Endothelial cell (in vitro differentiated cells): ENCODE data around the gene MOB2. TPM values are rescaled to one million over a fixed set of nuclear protein-coding genes. Genes with fewer than 3 reads are reported as not detected.

Experiments used
- DNase-seq: peaks from one replicate; pipeline ENCODE4 v3.0.0; 2021; ENCODE audit warnings: low spot score
- H3K27ac Mint-ChIP-seq: one replicate; pipeline ENCODE4 v1.8.0; 2021; ENCODE audit warnings: mixed read lengths, inconsistent platforms; ENCODE audit not compliant: unreplicated experiment
- H3K27me3 Mint-ChIP-seq: one replicate; pipeline ENCODE4 v1.8.0; 2021; ENCODE audit warnings: mild to moderate bottlenecking, moderate library complexity, mixed read lengths, inconsistent platforms; ENCODE audit not compliant: unreplicated experiment
- H3K36me3 Mint-ChIP-seq: one replicate; pipeline ENCODE4 v1.8.0; 2021; ENCODE audit warnings: mild to moderate bottlenecking, low read depth, mixed read lengths, inconsistent platforms; ENCODE audit not compliant: unreplicated experiment
- H3K4me1 Mint-ChIP-seq: one replicate; pipeline ENCODE4 v1.8.0; 2021; ENCODE audit warnings: mild to moderate bottlenecking, mixed read lengths, inconsistent platforms; ENCODE audit not compliant: unreplicated experiment
- H3K4me3 Mint-ChIP-seq: one replicate; pipeline ENCODE4 v1.8.0; 2021; ENCODE audit warnings: mild to moderate bottlenecking, mixed read lengths, inconsistent platforms; ENCODE audit not compliant: unreplicated experiment
- H3K9me3 Mint-ChIP-seq: one replicate; pipeline ENCODE4 v1.8.0; 2021; ENCODE audit warnings: mixed read lengths, inconsistent platforms; ENCODE audit not compliant: unreplicated experiment
- total RNA-seq: library from RNA; stranded (reverse); fragmentation: NEBNext Ultra II Directional; extraction: Animal tissue kit (Norgen Biotek cat#: 25700); gene quantifications from one replicate; pipeline ENCODE4 v1.2.1, GENCODE V29; 2021; ENCODE audit not compliant: unreplicated experiment
- TF ChIP-seq, protein P1 (sequence below): fragments of 200-600 bp; sonication (generic); IDR thresholded peaks from one replicate; pipeline ENCODE4 v1.5.0; 2021; ENCODE audit warnings: antibody characterized with exemption; ENCODE audit not compliant: unreplicated experiment

Gene MOB2
- total RNA-seq, 1 donor from 2014 or later: 37.5 TPM

DNA sequence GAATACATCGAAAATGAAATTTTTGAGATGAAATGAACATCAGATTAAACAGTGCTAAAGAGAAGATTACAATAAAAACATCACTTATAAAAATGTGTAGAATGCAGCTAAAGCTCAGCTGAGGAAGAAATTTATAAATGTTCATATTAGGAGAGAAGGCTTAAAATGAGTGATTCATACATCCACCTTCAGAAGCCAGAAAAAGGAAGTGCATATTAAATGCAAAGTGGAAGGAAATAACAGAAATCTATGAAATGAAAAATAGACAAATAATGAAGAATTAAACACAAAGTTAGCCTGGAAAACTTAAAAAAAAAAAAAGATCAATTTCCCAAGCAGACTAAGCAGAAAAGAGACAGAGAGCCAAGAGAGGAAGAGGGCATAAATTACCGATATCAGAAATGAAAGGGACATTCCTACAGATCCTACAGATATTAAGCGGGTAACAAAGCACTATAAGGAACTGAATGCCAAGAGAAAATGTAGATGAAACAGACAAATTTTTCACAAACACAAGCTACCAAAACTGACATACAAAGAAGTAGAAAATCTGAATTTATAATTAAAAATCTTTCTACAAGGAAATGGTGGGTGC, 7.2 kb upstream of the MOB2 start:
- peaks cover 3% of the 10 kb centered on the region for H3K27me3 Mint-ChIP-seq
- peaks cover 10% of the 10 kb centered on the region for H3K4me1 Mint-ChIP-seq
- no peaks in the 10 kb centered on the region for H3K9me3 Mint-ChIP-seq
- TF ChIP-seq, protein P1, sequence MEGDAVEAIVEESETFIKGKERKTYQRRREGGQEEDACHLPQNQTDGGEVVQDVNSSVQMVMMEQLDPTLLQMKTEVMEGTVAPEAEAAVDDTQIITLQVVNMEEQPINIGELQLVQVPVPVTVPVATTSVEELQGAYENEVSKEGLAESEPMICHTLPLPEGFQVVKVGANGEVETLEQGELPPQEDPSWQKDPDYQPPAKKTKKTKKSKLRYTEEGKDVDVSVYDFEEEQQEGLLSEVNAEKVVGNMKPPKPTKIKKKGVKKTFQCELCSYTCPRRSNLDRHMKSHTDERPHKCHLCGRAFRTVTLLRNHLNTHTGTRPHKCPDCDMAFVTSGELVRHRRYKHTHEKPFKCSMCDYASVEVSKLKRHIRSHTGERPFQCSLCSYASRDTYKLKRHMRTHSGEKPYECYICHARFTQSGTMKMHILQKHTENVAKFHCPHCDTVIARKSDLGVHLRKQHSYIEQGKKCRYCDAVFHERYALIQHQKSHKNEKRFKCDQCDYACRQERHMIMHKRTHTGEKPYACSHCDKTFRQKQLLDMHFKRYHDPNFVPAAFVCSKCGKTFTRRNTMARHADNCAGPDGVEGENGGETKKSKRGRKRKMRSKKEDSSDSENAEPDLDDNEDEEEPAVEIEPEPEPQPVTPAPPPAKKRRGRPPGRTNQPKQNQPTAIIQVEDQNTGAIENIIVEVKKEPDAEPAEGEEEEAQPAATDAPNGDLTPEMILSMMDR: no peak
- DNase-seq: no peak
- H3K27ac Mint-ChIP-seq: no peak overlapping the region
- H3K4me3 Mint-ChIP-seq: no peak overlapping the region
- peaks cover 8% of the 10 kb centered on the region for H3K36me3 Mint-ChIP-seq

DNA sequence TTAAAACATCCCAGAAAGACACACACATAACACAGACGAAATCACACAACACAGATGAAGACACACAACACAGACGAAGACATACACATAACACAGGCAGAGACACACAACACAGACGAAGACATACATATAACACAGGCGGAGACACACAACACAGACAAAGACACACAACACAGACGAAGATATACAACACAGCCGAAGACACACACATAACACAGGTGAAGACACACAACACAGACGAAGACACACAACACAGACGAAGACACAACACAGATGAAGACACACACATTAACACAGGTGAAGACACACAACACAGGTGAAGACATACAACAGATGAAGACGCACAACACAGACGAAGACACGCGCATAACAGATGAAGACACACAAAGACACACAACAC, 4.8 kb upstream of the MOB2 start:
- no peak overlapping the region for H3K4me3 Mint-ChIP-seq
- H3K36me3 Mint-ChIP-seq: peaks cover 5% of the 10 kb centered on the region
- peaks cover 5% of the 10 kb centered on the region for H3K4me1 Mint-ChIP-seq
- TF ChIP-seq, protein P1: no peak
- H3K27ac Mint-ChIP-seq: no peak overlapping the region
- H3K9me3 Mint-ChIP-seq: no peaks in the 10 kb centered on the region
- H3K27me3 Mint-ChIP-seq: peaks cover 5% of the 10 kb centered on the region
- DNase-seq: no peak

DNA sequence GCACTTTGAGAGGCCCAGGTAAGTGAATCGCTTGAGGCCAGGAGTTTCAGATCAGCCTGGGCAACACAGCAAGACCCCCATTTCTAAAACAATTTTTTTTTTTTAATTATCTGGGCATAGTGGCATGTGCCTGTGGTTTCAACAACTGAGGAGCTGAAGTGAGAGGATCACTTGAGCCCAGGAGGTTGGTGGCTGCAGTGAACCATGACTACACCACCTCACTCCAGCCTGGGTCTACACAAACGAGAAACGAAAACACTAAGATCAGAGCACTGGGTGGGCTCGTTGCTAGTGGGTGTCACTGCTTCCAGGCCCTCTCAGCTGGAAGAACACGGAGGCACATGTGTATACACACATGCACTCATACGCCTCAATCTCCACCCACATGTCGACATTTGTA, 4.1 kb upstream of the MOB2 start:
- no peak overlapping the region for H3K4me3 Mint-ChIP-seq
- H3K36me3 Mint-ChIP-seq: peaks cover 3% of the 10 kb centered on the region
- H3K27me3 Mint-ChIP-seq: peaks cover 7% of the 10 kb centered on the region
- H3K4me1 Mint-ChIP-seq: peaks cover 5% of the 10 kb centered on the region
- H3K27ac Mint-ChIP-seq: no peak overlapping the region
- TF ChIP-seq, protein P1: no peak
- H3K9me3 Mint-ChIP-seq: no peaks in the 10 kb centered on the region
- DNase-seq: no peak

DNA sequence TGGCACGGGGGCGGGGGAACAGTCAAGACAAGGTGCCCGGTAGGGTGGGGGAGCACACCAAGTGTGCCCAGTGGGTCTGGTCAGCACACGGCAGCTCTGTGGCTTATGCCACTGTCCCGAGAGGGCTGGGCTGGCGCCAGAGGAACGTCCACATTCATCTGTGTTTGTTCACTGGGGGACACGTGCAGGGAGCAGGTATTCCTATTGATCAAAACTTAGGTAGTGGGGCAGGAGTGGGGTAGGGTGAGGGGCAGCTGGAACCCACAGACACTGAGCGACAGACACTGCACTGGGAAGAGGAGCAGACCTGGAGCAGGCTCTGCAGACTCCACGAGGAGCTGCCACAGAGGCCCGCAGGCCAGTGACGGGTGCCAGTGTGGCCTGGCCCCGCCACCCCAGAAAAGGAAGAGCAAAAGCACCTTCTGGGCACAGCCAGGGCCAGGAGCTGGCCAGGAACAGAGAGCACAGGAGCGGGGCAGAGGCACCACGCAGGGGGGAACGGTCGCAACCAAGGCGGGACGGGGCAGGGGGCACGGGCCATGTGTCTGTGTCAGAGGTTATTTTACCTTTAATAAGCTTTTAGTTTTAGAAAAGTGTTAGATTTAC, 2.1 kb upstream of the MOB2 start:
- Mint-ChIP-seq H3K27me3 (peaks cover 7% of the 10 kb centered on the region), H3K27ac (no peak overlapping the region), H3K36me3 (peaks cover 3% of the 10 kb centered on the region), H3K4me3 (no peak overlapping the region), H3K4me1 (peaks cover 9% of the 10 kb centered on the region), H3K9me3 (no peaks in the 10 kb centered on the region)
- DNase-seq: no peak
- TF ChIP-seq, protein P1: no peak

DNA sequence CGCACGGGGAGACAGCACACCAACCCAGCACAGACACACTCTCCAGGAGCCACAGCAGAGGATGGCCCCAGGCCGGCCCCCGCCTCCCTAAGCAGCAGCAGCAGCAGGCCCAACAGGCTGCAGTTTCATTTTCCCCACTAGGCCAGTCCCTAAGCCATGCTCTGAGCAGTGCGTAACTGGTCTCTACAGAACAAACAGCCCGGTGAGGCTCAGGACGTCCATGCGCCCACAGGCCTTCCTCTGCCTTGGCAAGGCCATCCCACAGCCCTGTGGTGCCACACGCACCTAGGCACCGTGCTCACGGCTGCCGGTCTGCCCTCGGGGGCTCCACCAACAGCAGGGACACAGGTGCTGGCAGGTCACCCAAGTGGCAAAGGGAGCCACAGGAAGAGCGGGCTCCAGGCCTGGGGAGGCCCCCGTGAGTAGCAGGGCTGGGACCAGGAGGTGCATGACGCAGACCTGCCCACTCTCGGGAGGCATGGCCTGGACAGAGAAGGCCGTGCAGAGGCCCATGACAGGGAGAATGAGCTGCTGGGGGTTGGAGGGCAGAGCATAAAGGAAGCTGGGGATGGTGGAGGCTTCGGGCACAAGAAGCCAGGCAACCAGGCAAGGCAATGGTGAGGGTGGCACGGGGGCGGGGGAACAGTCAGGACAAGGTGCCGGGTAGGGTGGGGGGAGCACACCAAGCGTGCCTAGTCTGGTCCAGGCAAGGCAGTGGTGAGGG, 1.4 kb upstream of the MOB2 start:
- Mint-ChIP-seq H3K9me3 (no peaks in the 10 kb centered on the region), H3K27ac (no peak overlapping the region)
- TF ChIP-seq, protein P1: no peak

More for the DNA sequence above, 1.4 kb upstream of the MOB2 start:
- Mint-ChIP-seq H3K4me3 (no peak overlapping the region), H3K4me1 (peaks cover 9% of the 10 kb centered on the region), H3K27me3 (peaks cover 8% of the 10 kb centered on the region), H3K36me3 (peaks cover 3% of the 10 kb centered on the region)
- no peak for DNase-seq
